ENCODE measurements around the gene RMND1.
A peak's percentile ranks its signal among the peaks of the same experiment; 100 is the strongest.
"Not testable (repeated sequence)": the region's sequence is repeated elsewhere in the genome, so short reads cannot be mapped to it uniquely, and the experiment has no call there.

Gene RMND1

DNA sequence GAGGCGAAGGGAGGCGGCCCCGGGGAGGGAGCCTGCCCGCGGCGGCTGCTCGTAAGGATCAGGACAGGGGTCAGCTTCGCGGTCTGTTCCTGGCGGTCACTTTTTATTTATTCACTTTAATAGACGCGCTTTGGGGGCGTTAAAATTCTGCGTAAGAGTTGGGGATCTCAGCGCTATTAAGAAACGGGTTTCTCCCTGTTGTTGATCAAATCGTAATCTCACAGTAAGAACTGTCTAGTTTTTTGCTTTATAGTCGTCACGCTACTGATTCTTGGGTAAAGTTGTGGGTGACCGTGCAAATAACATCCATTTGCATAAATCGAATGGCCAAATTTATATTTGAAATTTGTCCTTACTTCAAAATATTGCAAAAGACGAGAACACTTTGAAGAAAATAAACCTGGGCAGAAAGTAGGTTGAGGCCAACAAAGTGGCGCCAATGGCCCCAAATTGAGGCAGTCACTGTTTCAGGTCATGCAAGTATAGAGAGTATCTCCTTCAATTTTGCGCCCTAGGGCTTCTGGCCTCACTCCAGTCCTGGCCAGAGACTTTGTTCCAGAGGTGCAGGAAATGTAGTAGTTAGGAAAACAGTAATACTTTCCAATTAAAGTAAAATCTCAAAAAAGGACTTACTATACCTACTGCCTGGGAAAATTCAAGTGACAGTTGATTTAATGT, 963 bp upstream of the RMND1 start:
- peak; percentile 15 for DNase-seq (ENCODE audit: low spot score)

DNA sequence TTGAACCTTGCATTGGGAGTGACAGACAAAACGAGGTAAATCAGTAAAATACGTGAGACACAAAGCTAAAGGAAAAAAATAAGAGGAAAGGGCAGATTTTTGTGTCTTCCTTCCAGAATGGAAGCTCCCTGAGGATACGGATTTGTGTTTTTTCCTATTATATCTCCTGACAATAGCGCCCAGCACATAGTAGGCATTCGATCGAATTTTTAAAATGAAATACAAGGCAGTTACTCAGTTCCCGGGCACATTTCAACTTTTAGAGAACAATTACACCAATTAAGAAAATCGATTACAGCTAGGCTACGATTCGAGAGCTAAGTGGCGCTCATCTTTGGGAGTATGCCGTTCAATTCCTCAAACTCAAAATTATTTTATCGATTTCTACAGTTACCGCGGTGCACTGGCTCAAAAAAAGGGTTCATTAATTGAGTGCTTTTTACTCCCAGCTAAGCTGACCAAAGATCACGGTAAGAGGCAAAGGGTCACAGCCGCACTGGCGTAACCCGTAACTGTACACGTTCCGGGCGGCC, 443 bp downstream of the RMND1 start:
- DNase-seq (ENCODE audit: low spot score) = no peak

DNA sequence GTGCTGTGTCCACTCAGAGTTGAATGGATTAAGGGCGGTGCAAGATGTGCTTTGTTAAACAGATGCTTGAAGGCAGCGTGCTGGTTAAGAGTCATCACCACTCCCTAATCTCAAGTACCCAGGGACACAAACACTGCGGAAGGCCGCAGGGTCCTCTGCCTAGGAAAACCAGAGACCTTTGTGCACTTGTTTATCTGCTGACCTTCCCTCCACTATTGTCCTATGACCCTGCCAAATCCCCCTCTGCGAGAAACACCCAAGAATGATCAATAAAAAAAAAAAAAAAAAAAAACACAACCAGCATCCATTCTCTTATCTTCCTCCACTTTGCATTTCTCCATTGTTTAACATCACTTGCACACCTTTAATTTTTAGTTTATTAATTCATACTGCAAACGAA, 998 bp downstream of the RMND1 start:
- DNase-seq (ENCODE audit: low spot score) = not testable (repeated sequence)

- no peak for DNase-seq (ENCODE audit: low spot score)
Observed at GRCh38 chr6:151448623-151449022, 3.3 kb downstream of the RMND1 start.

DNA sequence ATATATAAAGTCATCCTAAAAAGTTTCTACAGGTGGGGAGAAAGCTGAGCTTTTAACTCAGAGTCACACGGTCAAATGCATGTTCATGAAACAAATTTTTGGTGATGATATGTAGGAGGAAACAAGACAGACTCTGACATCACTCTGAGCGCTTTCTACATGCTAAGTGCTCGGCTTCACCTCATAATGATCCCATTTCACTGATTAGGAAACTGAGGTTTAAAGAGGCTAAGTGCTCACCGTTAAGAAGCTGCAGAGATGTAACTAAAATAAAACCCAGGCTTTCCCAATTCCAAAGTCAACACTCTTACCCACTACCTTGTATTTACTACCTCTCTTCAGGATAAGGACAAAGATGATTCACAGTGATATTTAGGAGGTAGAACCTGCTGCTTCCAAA, 4.7 kb downstream of the RMND1 start:
- DNase-seq (ENCODE audit: low spot score) = no peak

DNA sequence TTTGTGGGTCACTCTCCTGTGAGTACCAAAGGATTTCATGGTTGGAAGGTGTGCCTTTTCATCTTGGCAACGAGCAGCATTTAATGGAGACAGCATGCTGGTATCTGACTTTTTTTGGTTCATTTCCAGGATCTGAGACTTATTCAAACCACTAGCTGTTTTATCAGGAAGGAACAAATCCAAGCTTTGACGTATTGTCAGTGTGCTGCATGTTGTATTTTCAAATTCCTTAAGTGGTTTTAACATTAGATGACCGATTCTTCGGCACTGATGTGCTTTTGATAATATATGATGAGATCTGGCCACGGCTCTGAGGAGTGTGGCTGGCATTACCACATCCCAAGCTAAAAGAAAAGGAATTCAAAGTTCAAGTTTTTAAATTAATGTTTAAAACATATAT, 6.4 kb downstream of the RMND1 start:
- no peak for DNase-seq (ENCODE audit: low spot score)

- no peak for DNase-seq (ENCODE audit: low spot score)
Observed at GRCh38 chr6:151443911-151444621, 7.9 kb downstream of the RMND1 start.

DNA sequence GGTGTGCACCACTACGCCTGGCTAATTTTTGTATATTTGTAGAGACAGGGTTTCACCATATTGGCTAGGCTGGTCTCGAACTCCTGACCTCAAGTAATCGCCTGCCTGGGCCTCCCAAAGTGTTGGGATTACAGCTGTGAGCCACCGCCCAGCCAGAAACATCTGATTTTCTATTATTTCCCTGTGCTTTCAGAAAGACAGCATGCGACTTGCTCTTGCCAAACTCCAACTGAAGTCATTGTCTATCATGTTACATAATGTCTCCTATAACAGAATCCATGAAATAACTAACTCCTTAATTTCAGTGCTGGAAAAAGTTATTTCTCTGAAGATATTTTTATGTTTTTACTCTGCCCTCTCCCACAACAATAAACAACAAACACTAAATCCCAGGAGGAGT, 8.5 kb downstream of the RMND1 start:
- no peak for DNase-seq (ENCODE audit: low spot score)

DNA sequence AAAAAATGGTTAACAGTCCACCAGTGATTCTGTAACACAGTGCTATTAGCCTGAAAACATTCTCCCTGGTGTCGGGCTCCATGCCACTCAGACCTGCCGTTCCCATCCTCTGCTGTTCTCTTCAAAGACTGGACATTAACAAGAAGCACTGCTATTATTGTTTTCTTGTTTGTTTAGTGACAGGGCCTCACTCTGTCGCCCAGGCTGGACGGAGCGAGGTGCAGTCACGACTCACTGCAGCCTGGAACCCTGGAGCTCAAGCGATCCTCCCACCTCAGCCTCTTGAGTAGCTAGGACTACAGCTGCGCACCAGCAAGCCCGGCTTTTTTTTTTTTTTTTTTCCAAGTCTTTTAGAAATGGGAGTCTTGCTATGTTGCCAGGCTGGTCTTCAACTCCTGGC, 9.6 kb downstream of the RMND1 start:
- no peak for DNase-seq (ENCODE audit: low spot score)

DNA sequence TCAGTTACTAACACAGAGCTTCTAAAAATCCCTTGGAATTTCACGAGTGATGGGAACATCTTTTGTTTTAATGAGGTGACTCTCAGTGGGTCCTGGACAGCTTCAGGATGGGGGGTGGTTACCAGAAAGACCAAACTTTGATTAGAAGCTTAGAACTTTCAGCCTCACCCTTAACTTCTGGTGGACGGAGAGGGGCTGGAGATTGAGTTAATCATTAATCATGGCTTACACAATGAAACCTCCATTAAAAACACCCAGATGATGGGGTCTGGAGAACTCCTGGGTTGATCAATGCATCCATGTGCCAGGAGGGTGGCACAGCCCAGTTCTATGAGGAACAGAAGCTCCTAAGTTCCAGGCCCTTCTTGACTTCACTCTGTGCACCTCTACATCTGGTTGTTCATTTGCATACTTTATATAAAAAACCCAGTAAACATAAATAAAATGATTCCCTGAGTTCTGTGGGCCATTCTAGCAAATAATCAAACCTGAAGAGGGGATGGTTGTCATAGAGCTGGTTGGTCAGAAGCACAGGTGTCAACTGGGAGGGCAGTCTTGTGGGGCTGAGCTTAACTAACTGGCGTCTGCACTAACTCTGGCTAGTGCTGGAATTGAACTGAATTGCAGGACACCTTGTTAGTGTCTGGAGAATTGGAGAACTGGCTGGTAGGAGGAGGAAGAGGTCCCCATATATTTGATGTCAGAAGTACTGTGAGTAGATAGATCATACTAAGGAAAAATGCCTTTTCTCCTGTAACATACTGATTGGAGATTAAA, 10.3 kb downstream of the RMND1 start:
- DNase-seq (ENCODE audit: low spot score) = no peak

DNA sequence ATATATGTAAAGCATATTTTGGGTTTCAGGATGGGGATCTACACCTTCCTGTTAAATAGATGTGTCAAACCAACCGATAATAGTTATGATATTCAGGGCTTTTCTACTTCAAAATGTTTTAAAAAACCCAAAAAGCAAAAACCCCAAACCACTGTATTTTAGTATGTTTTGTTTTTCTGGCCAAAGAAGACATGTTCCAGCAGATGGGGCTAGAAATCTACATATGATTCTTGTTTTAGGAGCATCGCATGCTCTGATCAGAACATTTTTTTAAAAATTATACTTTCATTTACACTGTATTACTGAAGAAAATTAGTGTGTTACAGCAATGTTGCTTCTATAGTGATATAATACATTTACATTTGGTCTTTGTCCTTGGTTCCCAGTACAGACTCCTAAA, 11.0 kb downstream of the RMND1 start:
- no peak for DNase-seq (ENCODE audit: low spot score)

DNA sequence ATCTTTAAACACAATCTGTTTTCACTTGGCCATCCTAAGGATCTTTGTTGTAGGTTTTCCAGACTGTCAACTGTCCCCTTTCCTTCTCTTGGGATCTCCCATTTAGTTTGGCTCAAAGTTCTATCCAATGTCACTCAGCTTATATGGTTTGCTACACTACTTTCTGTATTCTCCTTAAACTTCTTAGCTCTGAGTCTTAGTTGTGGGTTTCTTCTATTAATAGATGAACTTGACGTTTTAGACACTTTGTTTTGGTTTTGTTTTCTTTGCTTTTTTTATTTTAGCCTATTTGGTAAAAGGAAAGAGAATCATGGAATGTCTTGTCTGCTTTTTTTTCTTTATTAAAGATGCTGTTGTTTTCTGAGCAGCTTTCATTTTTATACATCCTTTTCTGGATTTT, 11.4 kb downstream of the RMND1 start:
- no peak for DNase-seq (ENCODE audit: low spot score)

- DNase-seq (ENCODE audit: low spot score) = no peak
Observed at GRCh38 chr6:151437401-151437800, 14.5 kb downstream of the RMND1 start.

GRCh38 chr6:151436802-151437201, 15.1 kb downstream of the RMND1 start:
- peak; percentile 18 for DNase-seq (ENCODE audit: low spot score)

GRCh38 chr6:151436300-151436699, 15.6 kb downstream of the RMND1 start:
- no peak for DNase-seq (ENCODE audit: low spot score)

- DNase-seq (ENCODE audit: low spot score) = no peak
Observed at GRCh38 chr6:151434369-151434768, 17.6 kb downstream of the RMND1 start.

DNA sequence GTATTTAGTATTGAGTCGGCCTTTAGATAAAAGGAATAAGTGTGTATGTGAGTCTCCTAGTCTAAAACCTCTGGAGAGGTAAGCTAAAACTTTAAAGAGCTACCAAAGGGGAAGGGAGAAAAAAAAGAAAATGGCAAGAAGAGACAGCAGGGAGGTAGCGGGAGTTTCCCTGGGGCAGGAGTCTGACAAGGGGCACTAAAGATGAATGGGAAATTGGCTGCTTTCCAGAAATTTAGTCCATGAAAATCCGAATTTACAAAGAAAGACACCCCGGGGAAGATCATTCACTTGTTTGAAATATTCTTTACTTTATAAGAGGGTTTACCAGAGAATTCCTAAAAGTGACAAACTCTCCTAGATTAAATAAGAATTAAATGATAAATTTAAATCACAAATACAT, 19.3 kb downstream of the RMND1 start:
- DNase-seq (ENCODE audit: low spot score) = no peak

DNA sequence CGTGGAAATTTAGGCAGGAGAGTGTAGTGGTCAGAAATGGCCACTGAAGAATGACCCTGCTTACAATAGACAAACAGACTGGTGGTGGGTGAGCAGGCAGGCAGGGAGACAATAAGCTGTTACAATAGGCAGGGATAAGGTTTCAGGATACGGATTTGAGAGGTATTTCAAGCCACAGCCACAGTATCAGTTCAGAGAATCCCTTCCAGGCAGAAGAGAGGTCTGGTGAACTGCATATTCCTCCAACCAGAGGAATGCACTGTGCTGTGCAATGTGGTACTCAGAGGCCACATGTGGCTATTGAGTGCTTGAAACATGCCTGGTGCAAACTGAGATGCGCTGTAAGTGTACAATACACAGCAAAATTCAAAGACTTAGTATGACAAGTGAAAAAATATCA, 20.6 kb downstream of the RMND1 start:
- DNase-seq (ENCODE audit: low spot score) = no peak

DNA sequence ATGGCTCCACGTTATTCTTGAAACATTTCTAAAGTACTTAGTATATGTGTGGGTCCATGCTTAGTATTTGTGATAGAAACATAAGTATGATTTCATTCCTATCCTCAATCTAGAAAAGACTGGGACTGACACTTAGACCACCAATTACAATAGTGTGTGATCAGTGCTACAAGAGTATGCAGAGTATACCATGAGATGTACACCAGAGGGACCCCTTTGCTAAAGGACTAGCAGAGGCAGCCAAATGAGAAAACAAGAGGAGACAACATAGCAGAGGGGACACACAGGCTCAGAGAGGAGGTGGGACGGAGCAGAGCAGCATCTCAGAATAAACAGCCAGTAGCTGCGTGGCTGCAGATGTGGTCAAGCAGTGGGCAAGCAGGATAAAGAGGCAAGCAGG, 21.0 kb downstream of the RMND1 start:
- DNase-seq (ENCODE audit: low spot score) = no peak

DNA sequence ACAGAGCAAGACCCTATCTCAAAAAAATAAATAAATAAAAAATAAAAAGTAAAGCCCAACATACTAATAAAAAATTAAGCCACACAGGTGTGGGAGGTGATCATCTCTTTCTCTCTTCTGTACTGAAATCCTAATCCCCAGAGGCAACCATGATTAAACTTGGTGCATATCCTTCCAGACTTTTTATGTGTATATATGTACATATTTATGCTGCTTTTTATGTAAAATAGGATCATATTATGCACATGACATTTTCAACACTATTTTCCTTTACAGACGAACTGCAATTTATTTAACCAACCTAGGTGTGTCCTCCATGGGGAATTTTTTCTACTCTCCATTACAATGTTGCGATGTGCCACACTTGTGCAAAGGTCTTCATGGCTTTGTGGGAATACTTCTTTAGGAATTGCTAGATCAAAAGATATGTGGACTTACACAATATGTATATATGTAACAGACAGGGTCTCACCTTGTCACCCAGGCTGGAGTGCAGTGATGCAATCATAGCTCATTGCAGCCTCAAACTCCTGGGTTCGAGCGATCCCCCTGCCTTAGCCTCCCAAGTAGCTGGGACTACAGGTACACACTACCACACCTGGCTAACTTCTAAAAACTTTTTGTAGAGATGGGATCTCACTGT, 23.7 kb downstream of the RMND1 start:
- DNase-seq (ENCODE audit: low spot score) = no peak

GRCh38 chr6:151425561-151425960, 26.4 kb downstream of the RMND1 start:
- peak; percentile 22 for DNase-seq (ENCODE audit: low spot score)

DNA sequence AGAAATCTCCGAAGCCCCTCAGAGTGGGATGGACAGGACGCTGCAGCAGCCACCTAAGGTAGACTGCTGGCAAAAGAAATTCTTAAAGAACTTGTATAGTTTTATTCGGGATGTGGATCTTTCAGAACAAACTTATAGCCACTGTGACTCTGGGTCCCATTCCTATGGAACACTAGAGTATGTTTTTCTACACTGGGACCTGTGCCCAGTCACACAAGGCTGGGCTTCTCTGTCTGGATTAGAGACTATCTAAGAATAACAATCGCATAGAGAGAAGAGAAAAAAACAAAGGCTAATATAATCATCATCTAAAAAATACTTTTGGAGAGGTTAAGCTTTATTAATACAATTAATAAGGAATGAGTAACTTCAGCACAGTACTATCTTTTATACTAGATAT, 28.9 kb downstream of the RMND1 start:
- DNase-seq (ENCODE audit: low spot score) = no peak

All from COLO829 (cell line).